ENCODE measurements around the gene GABRG3.

DNA sequence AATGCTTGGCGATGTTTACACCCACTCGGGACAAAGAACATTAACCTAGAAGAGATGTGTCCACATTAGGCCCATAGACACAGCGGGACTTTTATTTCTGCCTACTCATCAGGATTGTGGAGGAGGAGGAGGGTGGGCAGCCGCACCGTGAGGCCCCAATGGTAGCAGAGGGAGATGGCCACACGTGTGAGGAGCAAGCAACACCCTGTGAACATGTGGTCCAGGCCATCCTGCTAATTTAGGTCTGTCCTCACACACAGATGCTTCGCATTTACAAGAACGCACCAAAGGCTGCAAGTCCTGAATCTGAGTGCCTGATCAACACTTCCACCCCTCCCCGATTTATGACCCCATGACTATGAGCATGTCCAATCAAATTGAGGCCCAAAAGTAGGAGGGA is 560.0 kb downstream of the GABRG3 start:
- TF ChIP-seq POLR2AphosphoS5 (IDR thresholded peaks at IDR 0.05; ENCODE audit: low read depth, low read length), result no peak
- TF ChIP-seq POLR2A (IDR thresholded peaks at IDR 0.05; ENCODE audit: low read depth, low read length), result no peak

All from GM12891 (cell line).